GM18505 (cell line): ENCODE data around the gene GRK5.
A peak's percentile ranks its signal among the peaks of the same experiment; 100 is the strongest.

Experiments
- ATAC-seq: cut with Tn5 transposase; IDR thresholded peaks from one replicate; pipeline ENCODE4 v1.9.1; 2021; ENCODE audit not compliant: unreplicated experiment
- POLR2A ChIP-seq: IDR thresholded peaks from 4 replicates; pipeline ENCODE4 v1.6.1; 2011; ENCODE audit warnings: borderline replicate concordance; ENCODE audit not compliant: insufficient read depth, insufficient read length; ENCODE audit errors: extremely low read depth

The GRK5 gene

GRCh38 chr10:119358567-119358966, 151.2 kb downstream of the GRK5 start:
- ATAC-seq: no peak
- no peak for TF ChIP-seq POLR2A

GRCh38 chr10:119359025-119359424, 151.7 kb downstream of the GRK5 start:
- no peak for TF ChIP-seq POLR2A
- no peak for ATAC-seq

- TF ChIP-seq POLR2A: no peak
- no peak for ATAC-seq
Observed at GRCh38 chr10:119360181-119360921, 153.0 kb downstream of the GRK5 start.

GRCh38 chr10:119361037-119361436, 153.7 kb downstream of the GRK5 start:
- no peak for ATAC-seq
- TF ChIP-seq POLR2A: no peak

- TF ChIP-seq POLR2A: no peak
- ATAC-seq: no peak
Observed at GRCh38 chr10:119362122-119362521, 154.8 kb downstream of the GRK5 start.

GRCh38 chr10:119364645-119365600, 157.6 kb downstream of the GRK5 start:
- ATAC-seq: no peak
- TF ChIP-seq POLR2A: no peak

GRCh38 chr10:119365773-119366599, 158.6 kb downstream of the GRK5 start:
- ATAC-seq: no peak
- no peak for TF ChIP-seq POLR2A

- no peak for ATAC-seq
- TF ChIP-seq POLR2A: no peak
Observed at GRCh38 chr10:119367841-119368549, 160.6 kb downstream of the GRK5 start.

GRCh38 chr10:119368581-119368980, 161.2 kb downstream of the GRK5 start:
- ATAC-seq: no peak
- TF ChIP-seq POLR2A: no peak

GRCh38 chr10:119368991-119369869, 161.9 kb downstream of the GRK5 start:
- peak; percentile 52 for ATAC-seq
- TF ChIP-seq POLR2A: no peak

- no peak for ATAC-seq
- no peak for TF ChIP-seq POLR2A
Observed at GRCh38 chr10:119370111-119370741, 162.9 kb downstream of the GRK5 start.

GRCh38 chr10:119370972-119371703, 163.8 kb downstream of the GRK5 start:
- ATAC-seq: no peak
- TF ChIP-seq POLR2A: no peak
